ENCODE measurements around the gene NTN3.

The NTN3 gene

GRCh38 chr16:2471016-2471652 is at the start of gene NTN3:
TSS of gene NTN3 (plus strand) at chr16:2471297. CDS start at chr16:2471702, 405 bp downstream.
- H3K9me3 Mint-ChIP-seq: no peaks in the 10 kb centered on the region
- peaks cover 45% of the 10 kb centered on the region for H3K4me1 Mint-ChIP-seq
- H3K36me3 Mint-ChIP-seq: no peaks in the 10 kb centered on the region
- H3K27me3 Mint-ChIP-seq: peaks cover 44% of the 10 kb centered on the region
- H3K4me3 Mint-ChIP-seq: peak within 1 kb of the TSS; percentile 9
- no peak within 1 kb of the TSS for H3K27ac Mint-ChIP-seq
- no peak for ATAC-seq

GRCh38 chr16:2422123-2422867 is 48.8 kb upstream of the NTN3 start:
- Mint-ChIP-seq H3K27ac (no peak overlapping the region), H3K36me3 (no peaks in the 10 kb centered on the region), H3K27me3 (peaks cover 8% of the 10 kb centered on the region), H3K4me1 (no peaks in the 10 kb centered on the region), H3K4me3 (no peak overlapping the region), H3K9me3 (no peaks in the 10 kb centered on the region)
- ATAC-seq: no peak

GRCh38 chr16:2424061-2425007 is 46.8 kb upstream of the NTN3 start:
- Mint-ChIP-seq H3K4me1 (peaks cover 7% of the 10 kb centered on the region), H3K4me3 (no peak overlapping the region), H3K27me3 (no peaks in the 10 kb centered on the region), H3K27ac (no peak overlapping the region), H3K9me3 (no peaks in the 10 kb centered on the region), H3K36me3 (no peaks in the 10 kb centered on the region)
- ATAC-seq: no peak

GRCh38 chr16:2425008-2425518 is 46.0 kb upstream of the NTN3 start:
- Mint-ChIP-seq H3K4me1 (peaks cover 12% of the 10 kb centered on the region), H3K36me3 (no peaks in the 10 kb centered on the region), H3K27ac (no peak overlapping the region), H3K27me3 (no peaks in the 10 kb centered on the region), H3K4me3 (no peak overlapping the region), H3K9me3 (no peaks in the 10 kb centered on the region)
- ATAC-seq: no peak

- no peaks in the 10 kb centered on the region for H3K36me3 Mint-ChIP-seq
- no peaks in the 10 kb centered on the region for H3K27me3 Mint-ChIP-seq
- no peak overlapping the region for H3K4me3 Mint-ChIP-seq
- H3K27ac Mint-ChIP-seq: no peak overlapping the region
- H3K9me3 Mint-ChIP-seq: no peaks in the 10 kb centered on the region
- peaks cover 19% of the 10 kb centered on the region for H3K4me1 Mint-ChIP-seq
- ATAC-seq: no peak
Observed at GRCh38 chr16:2425825-2426430, 45.2 kb upstream of the NTN3 start.

- H3K27me3 Mint-ChIP-seq: no peaks in the 10 kb centered on the region
- H3K9me3 Mint-ChIP-seq: no peaks in the 10 kb centered on the region
- ATAC-seq: no peak
- no peak overlapping the region for H3K4me3 Mint-ChIP-seq
- H3K27ac Mint-ChIP-seq: no peak overlapping the region
- peaks cover 19% of the 10 kb centered on the region for H3K4me1 Mint-ChIP-seq
- H3K36me3 Mint-ChIP-seq: no peaks in the 10 kb centered on the region
Observed at GRCh38 chr16:2426941-2427361, 44.1 kb upstream of the NTN3 start.

- Mint-ChIP-seq H3K4me3 (peak overlapping the region; percentile 30), H3K4me1 (peaks cover 19% of the 10 kb centered on the region), H3K36me3 (no peaks in the 10 kb centered on the region), H3K27me3 (no peaks in the 10 kb centered on the region), H3K9me3 (no peaks in the 10 kb centered on the region), H3K27ac (no peak overlapping the region)
- ATAC-seq: no peak
Observed at GRCh38 chr16:2427526-2427925, 43.6 kb upstream of the NTN3 start.

- Mint-ChIP-seq H3K36me3 (peaks cover 4% of the 10 kb centered on the region), H3K9me3 (no peaks in the 10 kb centered on the region), H3K27me3 (no peaks in the 10 kb centered on the region), H3K4me1 (peaks cover 19% of the 10 kb centered on the region), H3K27ac (peak overlapping the region; percentile 83), H3K4me3 (peak overlapping the region; percentile 85)
- ATAC-seq: peak; percentile 5
Observed at GRCh38 chr16:2428051-2428783, 42.9 kb upstream of the NTN3 start.

- H3K36me3 Mint-ChIP-seq: peaks cover 9% of the 10 kb centered on the region
- peaks cover 19% of the 10 kb centered on the region for H3K4me1 Mint-ChIP-seq
- H3K27me3 Mint-ChIP-seq: no peaks in the 10 kb centered on the region
- H3K4me3 Mint-ChIP-seq: peak overlapping the region; percentile 85
- peak; percentile 60 for ATAC-seq
- peak overlapping the region; percentile 83 for H3K27ac Mint-ChIP-seq
- no peaks in the 10 kb centered on the region for H3K9me3 Mint-ChIP-seq
Observed at GRCh38 chr16:2428784-2429033, 42.4 kb upstream of the NTN3 start.

- Mint-ChIP-seq H3K4me3 (peak within 1 kb of the TSS; percentile 85), H3K27me3 (no peaks in the 10 kb centered on the region), H3K9me3 (no peaks in the 10 kb centered on the region), H3K36me3 (peaks cover 9% of the 10 kb centered on the region), H3K27ac (peak within 1 kb of the TSS; percentile 83), H3K4me1 (peaks cover 19% of the 10 kb centered on the region)
- ATAC-seq: peak; percentile 97
Observed at GRCh38 chr16:2429034-2429770, 41.9 kb upstream of the NTN3 start, which contains the start of gene CCNF. TSS of gene CCNF (plus strand) at chr16:2429447. CDS start at chr16:2429482, 35 bp downstream.

GRCh38 chr16:2429771-2430663 is 41.1 kb upstream of the NTN3 start:
- H3K27me3 Mint-ChIP-seq: no peaks in the 10 kb centered on the region
- H3K4me1 Mint-ChIP-seq: peaks cover 19% of the 10 kb centered on the region

GRCh38 chr16:2432286-2432685 is 38.8 kb upstream of the NTN3 start:
- Mint-ChIP-seq H3K4me1 (peaks cover 19% of the 10 kb centered on the region), H3K4me3 (no peak overlapping the region), H3K27me3 (no peaks in the 10 kb centered on the region), H3K36me3 (peaks cover 19% of the 10 kb centered on the region), H3K27ac (no peak overlapping the region), H3K9me3 (no peaks in the 10 kb centered on the region)
- no peak for ATAC-seq

More at GRCh38 chr16:2429771-2430663, 41.1 kb upstream of the NTN3 start:
- Mint-ChIP-seq H3K4me3 (peak overlapping the region; percentile 85), H3K36me3 (peaks cover 15% of the 10 kb centered on the region), H3K9me3 (no peaks in the 10 kb centered on the region), H3K27ac (no peak overlapping the region)
- no peak for ATAC-seq
